CD4-positive, alpha-beta T cell treated with Interleukin-17A for 4 hours (primary cell): ENCODE data around the gene GBF1.
"Not testable (repeated sequence)": the region's sequence is repeated elsewhere in the genome, so short reads cannot be mapped to it uniquely, and the experiment has no call there.

Experiments
- DNase-seq: peaks from one replicate; pipeline ENCODE4 v3.0.0-alpha.2; 2020; ENCODE audit warnings: mixed read lengths

Gene GBF1

GRCh38 chr10:102245082-102245931 is at the start of gene GBF1:
TSS of gene GBF1 (plus strand) at chr10:102245532. CDS start at chr10:102258939, 13,407 bp downstream.
- DNase-seq, result peak; percentile 87

- DNase-seq, result no peak
Measured at GRCh38 chr10:102196893-102197292, 48.4 kb upstream of the GBF1 start.

GRCh38 chr10:102198027-102198426 is 47.3 kb upstream of the GBF1 start:
- DNase-seq, result no peak

GRCh38 chr10:102200751-102201640 is 44.3 kb upstream of the GBF1 start:
- DNase-seq, result no peak

GRCh38 chr10:102202386-102202785 is 42.9 kb upstream of the GBF1 start:
- no peak for DNase-seq

- no peak for DNase-seq
Measured at GRCh38 chr10:102208311-102209035, 36.9 kb upstream of the GBF1 start.

GRCh38 chr10:102211615-102212299 is 33.6 kb upstream of the GBF1 start:
- no peak for DNase-seq

- DNase-seq, result not testable (repeated sequence)
Measured at GRCh38 chr10:102213599-102213998, 31.7 kb upstream of the GBF1 start.

GRCh38 chr10:102219370-102219769 is 26.0 kb upstream of the GBF1 start:
- no peak for DNase-seq

GRCh38 chr10:102220612-102221011 is 24.7 kb upstream of the GBF1 start:
- DNase-seq, result no peak

- no peak for DNase-seq
Measured at GRCh38 chr10:102222797-102223196, 22.5 kb upstream of the GBF1 start.

GRCh38 chr10:102225646-102226541 is 19.4 kb upstream of the GBF1 start, which contains the start of gene ELOVL3:
TSS of gene ELOVL3 (plus strand) at chr10:102226299. CDS start at chr10:102226549, 250 bp downstream.
- DNase-seq, result peak; percentile 89

GRCh38 chr10:102226542-102226870 is 18.8 kb upstream of the GBF1 start:
- no peak for DNase-seq

GRCh38 chr10:102227050-102227449 is 18.3 kb upstream of the GBF1 start:
- no peak for DNase-seq

- DNase-seq, result peak; percentile 92
Measured at GRCh38 chr10:102229810-102230263, 15.5 kb upstream of the GBF1 start.

GRCh38 chr10:102230264-102230860 is 15.0 kb upstream of the GBF1 start:
- peak; percentile 29 for DNase-seq

GRCh38 chr10:102230861-102231356 is 14.4 kb upstream of the GBF1 start:
- DNase-seq, result peak; percentile 64

GRCh38 chr10:102231357-102232318 is 13.7 kb upstream of the GBF1 start:
- DNase-seq, result peak; percentile 75

GRCh38 chr10:102233997-102234396 is 11.3 kb upstream of the GBF1 start:
- DNase-seq, result no peak
